DND-41 (cell line): ENCODE results near the gene SPHK1.

Source experiments
- CTCF ChIP-seq: IDR thresholded peaks from 2 replicates; pipeline ENCODE4 v1.5.1; 2012; ENCODE audit warnings: borderline replicate concordance, low read length, moderate library complexity, mild to moderate bottlenecking; ENCODE audit not compliant: poor library complexity, severe bottlenecking; ENCODE audit errors: extremely low read depth
- EZH2 ChIP-seq: IDR thresholded peaks from 3 replicates; pipeline ENCODE4 v1.6.1; 2012; ENCODE audit warnings: borderline replicate concordance, low read depth, mild to moderate bottlenecking, moderate library complexity, low read length, inconsistent platforms; ENCODE audit not compliant: severe bottlenecking

GRCh38 chr17:76384222-76384986 is at the start of gene SPHK1:
- no peak for TF ChIP-seq CTCF
- TF ChIP-seq EZH2 = no peak
